ENCODE measurements around the gene KIAA0586.

The KIAA0586 gene

GRCh38 chr14:58426670-58427280 lies 744 bp upstream of the KIAA0586 start:
- H3K27me3 ChIP-seq (replicated peaks; ENCODE audit: insufficient read depth, low read length) = no peaks in the 10 kb centered on the region
- no peaks in the 10 kb centered on the region for H3K36me3 ChIP-seq (replicated peaks; ENCODE audit: insufficient read depth, low read length)
- no peaks in the 10 kb centered on the region for H3K9me2 ChIP-seq (replicated peaks; ENCODE audit: insufficient read depth, low read length)
- peak; percentile 17 for DNase-seq
- no peak for TF ChIP-seq EZH2 (optimal IDR thresholded peaks at IDR 0.05; ENCODE audit: low read depth, low read length)
- no peak for TF ChIP-seq CTCF (IDR thresholded peaks at IDR 0.05; ENCODE audit: low read length)
- TF ChIP-seq EZH2phosphoT487 (IDR thresholded peaks at IDR 0.05; ENCODE audit: low read length) = no peak
- H2AFZ ChIP-seq (ENCODE audit: low read length) = peak overlapping the region; percentile 98
- H3K4me1 ChIP-seq (ENCODE audit: low read length) = no peaks in the 10 kb centered on the region
- H3K79me2 ChIP-seq (ENCODE audit: low read length) = peaks cover 35% of the 10 kb centered on the region
- no peaks in the 10 kb centered on the region for H3K9me3 ChIP-seq (replicated peaks; ENCODE audit: insufficient read depth, low read length)
- H3K27ac ChIP-seq (ENCODE audit: low read length) = peak overlapping the region; percentile 95
- H4K20me1 ChIP-seq (ENCODE audit: insufficient read depth, low read length) = no peaks in the 10 kb centered on the region
- H3K9ac ChIP-seq (ENCODE audit: low read length) = peak overlapping the region; percentile 92
- peak overlapping the region; percentile 92 for H3K4me3 ChIP-seq (ENCODE audit: low read length)
- H3K4me2 ChIP-seq (ENCODE audit: low read depth, low read length) = peak overlapping the region; percentile 62; the same call in 1 of the 2 replicates
- H3F3A ChIP-seq (ENCODE audit: insufficient read depth, low read length) = peaks cover 6% of the 10 kb centered on the region; the same call in 1 of the 2 replicates

GRCh38 chr14:58428118-58428683 lies 682 bp downstream of the KIAA0586 start:
- Histone ChIP-seq H4K20me1 (ENCODE audit: insufficient read depth, low read length) (no peaks in the 10 kb centered on the region), H3K9me2 (replicated peaks; ENCODE audit: insufficient read depth, low read length) (no peaks in the 10 kb centered on the region), H3K79me2 (ENCODE audit: low read length) (peaks cover 35% of the 10 kb centered on the region), H3K4me2 (ENCODE audit: low read depth, low read length) (peak overlapping the region; percentile 43), H3K36me3 (replicated peaks; ENCODE audit: insufficient read depth, low read length) (no peaks in the 10 kb centered on the region), H3F3A (ENCODE audit: insufficient read depth, low read length) (peaks cover 6% of the 10 kb centered on the region; the same call in 1 of the 2 replicates), H2AFZ (ENCODE audit: low read length) (peak overlapping the region; percentile 70), H3K4me1 (ENCODE audit: low read length) (no peaks in the 10 kb centered on the region), H3K27ac (ENCODE audit: low read length) (peak overlapping the region; percentile 95), H3K9ac (ENCODE audit: low read length) (peak overlapping the region; percentile 92), H3K27me3 (replicated peaks; ENCODE audit: insufficient read depth, low read length) (no peaks in the 10 kb centered on the region), H3K9me3 (replicated peaks; ENCODE audit: insufficient read depth, low read length) (no peaks in the 10 kb centered on the region), H3K4me3 (ENCODE audit: low read length) (peak overlapping the region; percentile 92)
- peak; percentile 9 for DNase-seq
- TF ChIP-seq CTCF (IDR thresholded peaks at IDR 0.05; ENCODE audit: low read length) (no peak), EZH2 (optimal IDR thresholded peaks at IDR 0.05; ENCODE audit: low read depth, low read length) (no peak), EZH2phosphoT487 (IDR thresholded peaks at IDR 0.05; ENCODE audit: low read length) (no peak)

- Histone ChIP-seq H3F3A (ENCODE audit: insufficient read depth, low read length) (peaks cover 6% of the 10 kb centered on the region; the same call in 1 of the 2 replicates), H3K9me3 (replicated peaks; ENCODE audit: insufficient read depth, low read length) (no peaks in the 10 kb centered on the region), H3K4me3 (ENCODE audit: low read length) (no peak overlapping the region), H3K4me2 (ENCODE audit: low read depth, low read length) (no peak overlapping the region), H3K79me2 (ENCODE audit: low read length) (peaks cover 26% of the 10 kb centered on the region), H4K20me1 (ENCODE audit: insufficient read depth, low read length) (no peaks in the 10 kb centered on the region), H3K27ac (ENCODE audit: low read length) (no peak overlapping the region), H3K4me1 (ENCODE audit: low read length) (no peaks in the 10 kb centered on the region), H3K9me2 (replicated peaks; ENCODE audit: insufficient read depth, low read length) (no peaks in the 10 kb centered on the region), H2AFZ (ENCODE audit: low read length) (no peak overlapping the region), H3K9ac (ENCODE audit: low read length) (no peak overlapping the region), H3K36me3 (replicated peaks; ENCODE audit: insufficient read depth, low read length) (no peaks in the 10 kb centered on the region), H3K27me3 (replicated peaks; ENCODE audit: insufficient read depth, low read length) (no peaks in the 10 kb centered on the region)
- TF ChIP-seq EZH2phosphoT487 (IDR thresholded peaks at IDR 0.05; ENCODE audit: low read length) = no peak
- no peak for TF ChIP-seq EZH2 (optimal IDR thresholded peaks at IDR 0.05; ENCODE audit: low read depth, low read length)
- TF ChIP-seq CTCF (IDR thresholded peaks at IDR 0.05; ENCODE audit: low read length) = no peak
- no peak for DNase-seq
These were observed 2.6 kb downstream of the KIAA0586 start for GRCh38 chr14:58430156-58430555.
